ENCODE results near the gene MRPL48.
"Not testable (repeated sequence)": the region's sequence is repeated elsewhere in the genome, so short reads cannot be mapped to it uniquely, and the experiment has no call there.

The MRPL48 gene

GRCh38 chr11:73839123-73839457 lies 51.4 kb downstream of the MRPL48 start:
- no peak for DNase-seq (ENCODE audit: low spot score)

- no peak for DNase-seq (ENCODE audit: low spot score)
Observed at GRCh38 chr11:73851046-73851764, 63.5 kb downstream of the MRPL48 start.

GRCh38 chr11:73852049-73852448 lies 64.4 kb downstream of the MRPL48 start:
- DNase-seq (ENCODE audit: low spot score): no peak

- no peak for DNase-seq (ENCODE audit: low spot score)
Observed at GRCh38 chr11:73854680-73855079, 67.0 kb downstream of the MRPL48 start.

GRCh38 chr11:73856031-73856567 lies 68.4 kb downstream of the MRPL48 start:
- DNase-seq (ENCODE audit: low spot score): no peak

- no peak for DNase-seq (ENCODE audit: low spot score)
Observed at GRCh38 chr11:73859671-73860070, 72.0 kb downstream of the MRPL48 start.

GRCh38 chr11:73860202-73860601 lies 72.5 kb downstream of the MRPL48 start:
- DNase-seq (ENCODE audit: low spot score): no peak

GRCh38 chr11:73862986-73863385 lies 75.3 kb downstream of the MRPL48 start:
- no peak for DNase-seq (ENCODE audit: low spot score)

- no peak for DNase-seq (ENCODE audit: low spot score)
Observed at GRCh38 chr11:73866095-73866579, 78.5 kb downstream of the MRPL48 start.

GRCh38 chr11:73866586-73866996 lies 78.9 kb downstream of the MRPL48 start:
- no peak for DNase-seq (ENCODE audit: low spot score)

GRCh38 chr11:73869332-73869949 lies 81.8 kb downstream of the MRPL48 start:
- DNase-seq (ENCODE audit: low spot score): no peak

- no peak for DNase-seq (ENCODE audit: low spot score)
Observed at GRCh38 chr11:73870261-73870660, 82.6 kb downstream of the MRPL48 start.

- DNase-seq (ENCODE audit: low spot score): no peak
Observed at GRCh38 chr11:73872749-73873357, 85.2 kb downstream of the MRPL48 start.

GRCh38 chr11:73875380-73875779 lies 87.7 kb downstream of the MRPL48 start:
- no peak for DNase-seq (ENCODE audit: low spot score)

GRCh38 chr11:73875840-73876239 lies 88.2 kb downstream of the MRPL48 start:
- DNase-seq (ENCODE audit: low spot score): no peak

- peak; percentile 95 for DNase-seq (ENCODE audit: low spot score)
Observed at GRCh38 chr11:73876424-73877310, 89.0 kb downstream of the MRPL48 start, which contains the start of the genes COA4 and PAAF1. Gene COA4, minus strand, starts transcription at chr11:73876846. Its CDS starts 3,468 bp downstream, at chr11:73873378. Gene PAAF1, plus strand, starts transcription at chr11:73876999. Its CDS starts 23 bp downstream, at chr11:73877022.

- no peak for DNase-seq (ENCODE audit: low spot score)
Observed at GRCh38 chr11:73878771-73879170, 91.1 kb downstream of the MRPL48 start.

GRCh38 chr11:73880449-73880848 lies 92.8 kb downstream of the MRPL48 start:
- not testable (repeated sequence) for DNase-seq (ENCODE audit: low spot score)

- DNase-seq (ENCODE audit: low spot score): no peak
Observed at GRCh38 chr11:73883856-73884255, 96.2 kb downstream of the MRPL48 start.

GRCh38 chr11:73888244-73888643 lies 100.6 kb downstream of the MRPL48 start:
- no peak for DNase-seq (ENCODE audit: low spot score)

GRCh38 chr11:73889019-73889418 lies 101.3 kb downstream of the MRPL48 start:
- no peak for DNase-seq (ENCODE audit: low spot score)

GRCh38 chr11:73889536-73889935 lies 101.9 kb downstream of the MRPL48 start:
- DNase-seq (ENCODE audit: low spot score): no peak

All from CD4-positive, alpha-beta T cell treated with Interleukin-2 at 100 ng/mL for 4 hours (primary cell).